Caco-2 (cell line): Measurements from ENCODE around the gene FYTTD1. TPM values are rescaled to one million over a fixed set of nuclear protein-coding genes. Genes with fewer than 3 reads are reported as not detected.

Source experiments
- BruUV-seq: library from RNA; stranded (reverse); fragments of 400-500 nt; replicated peaks from 2 replicates; lab custom pipeline; 2021; lab: Mats Ljungman, UMichigan
- CTCF ChIA-PET: fragments of 300-600 bp; sonication (Branson Sonifier 250); formaldehyde crosslinking; loops from one replicate; lab custom pipeline; 2022; ENCODE audit warnings: antibody characterized with exemption; lab: Charles Lee
- POLR2A ChIA-PET: fragments of 300-600 bp; sonication (Branson Sonifier 250); formaldehyde crosslinking; loops from one replicate; lab custom pipeline; 2022; ENCODE audit warnings: antibody characterized with exemption; lab: Charles Lee
- DNase-seq, 2 experiments: peaks; one replicate each; pipeline versions ENCODE4 v3.0.0 to v3.0.0-alpha.2; 2020 to 2022
- H3K27me3 ChIP-seq: replicated peaks from 2 replicates; pipeline ENCODE4 v1.6.0; 2011; ENCODE audit warnings: low read length; ENCODE audit not compliant: control insufficient read depth, insufficient read depth
- H3K36me3 ChIP-seq: 2 replicates; pipeline ENCODE4 v1.5.1; 2011; ENCODE audit warnings: low read length; ENCODE audit not compliant: control insufficient read depth, insufficient read depth
- H3K4me1 ChIP-seq: fragments of 250-450 bp; sonication (Bioruptor Pico); 2 replicates; pipeline ENCODE4 v1.5.1; 2020; ENCODE audit warnings: mild to moderate bottlenecking
- H3K4me3 ChIP-seq: 2 replicates; pipeline ENCODE4 v1.5.1; 2011; ENCODE audit warnings: low read depth, mild to moderate bottlenecking, control low read depth, low read length
- H3K9me3 ChIP-seq: fragments of 250-450 bp; sonication (Bioruptor Pico); 2 replicates; pipeline ENCODE4 v1.5.1; 2020; ENCODE audit warnings: mild to moderate bottlenecking, moderate library complexity
- H3K27ac Mint-ChIP-seq: one replicate; pipeline ENCODE4 v1.8.0; 2022; ENCODE audit warnings: mixed read lengths; ENCODE audit not compliant: unreplicated experiment
- H3K27me3 Mint-ChIP-seq: one replicate; pipeline ENCODE4 v1.8.0; 2022; ENCODE audit warnings: mixed read lengths; ENCODE audit not compliant: insufficient read depth, unreplicated experiment
- H3K36me3 Mint-ChIP-seq: one replicate; pipeline ENCODE4 v1.8.0; 2022; ENCODE audit warnings: mild to moderate bottlenecking, mixed read lengths; ENCODE audit not compliant: insufficient read depth, unreplicated experiment
- H3K4me1 Mint-ChIP-seq: one replicate; pipeline ENCODE4 v1.8.0; 2022; ENCODE audit warnings: low read depth, mixed read lengths; ENCODE audit not compliant: unreplicated experiment
- H3K4me3 Mint-ChIP-seq: one replicate; pipeline ENCODE4 v1.8.0; 2022; ENCODE audit warnings: mild to moderate bottlenecking, moderate library complexity, mixed read lengths; ENCODE audit not compliant: unreplicated experiment
- H3K9me3 Mint-ChIP-seq: one replicate; pipeline ENCODE4 v1.8.0; 2022; ENCODE audit warnings: mixed read lengths; ENCODE audit not compliant: unreplicated experiment
- intact Hi-C: fragments of 100-400 bp; cut with micrococcal nuclease; formaldehyde crosslinking; loops from one replicate; pipeline ENCODE4 v1.10.0; 2022; ENCODE audit not compliant: unreplicated experiment
- total RNA-seq: library from RNA; stranded (reverse); gene quantifications from 2 replicates; pipeline ENCODE4 v1.2.3, GENCODE V29; 2022
- TF ChIP-seq, protein P1 (sequence below), 2 experiments: fragments of 200-600 bp in 1 of 2; IDR thresholded peaks; 1 replicate in 1 of 2; 2 replicates in 1 of 2; pipeline versions ENCODE4 v1.5.1 to v1.8.0; 2011 to 2022; ENCODE audit warnings: antibody characterized with exemption in 1 of 2, control low read depth in 1 of 2, inconsistent platforms in 1 of 2, low read depth in 1 of 2, low read length in 1 of 2, mild to moderate bottlenecking in 1 of 2, moderate library complexity in 1 of 2; ENCODE audit not compliant: insufficient read depth in 1 of 2, severe bottlenecking in 1 of 2, unreplicated experiment in 1 of 2

The FYTTD1 gene
- total RNA-seq, 1 experiment from 2014 or later: 41.6 TPM

DNA sequence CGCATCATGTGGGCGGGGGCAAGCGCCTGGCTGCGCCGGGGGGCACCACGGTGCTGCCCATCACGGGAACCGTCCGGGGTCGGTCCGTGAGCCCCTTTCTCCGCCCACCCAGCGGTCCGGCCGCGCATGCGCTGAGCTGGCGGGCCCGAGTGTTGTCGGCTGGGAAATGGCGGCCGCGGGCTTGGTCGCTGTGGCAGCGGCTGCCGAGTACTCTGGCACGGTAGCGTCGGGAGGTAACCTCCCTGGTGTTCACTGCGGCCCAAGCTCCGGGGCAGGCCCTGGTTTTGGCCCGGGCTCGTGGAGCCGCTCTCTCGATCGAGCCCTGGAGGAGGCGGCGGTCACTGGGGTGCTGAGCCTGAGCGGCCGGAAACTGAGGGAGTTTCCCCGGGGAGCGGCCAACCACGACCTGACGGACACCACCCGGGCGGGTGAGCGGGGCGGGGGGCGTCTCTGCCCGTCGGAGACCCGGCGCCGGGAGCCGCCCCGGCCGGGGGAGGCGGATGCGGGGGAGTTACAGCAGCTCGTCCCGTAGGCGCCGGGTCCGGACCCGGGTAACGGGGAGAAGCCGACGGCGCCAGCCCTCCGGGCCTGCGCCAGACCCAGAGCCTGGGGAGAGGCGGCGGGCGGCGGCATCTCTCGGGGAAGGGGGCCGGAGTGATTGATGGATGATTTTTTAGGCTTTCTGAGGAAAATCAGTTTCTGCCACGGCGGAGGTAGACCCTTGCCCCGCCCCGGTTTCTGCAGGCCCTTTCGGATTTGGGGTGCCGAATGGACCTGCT, 41.6 kb downstream of the FYTTD1 start, which contains the start of gene LRCH3:
TSS of gene LRCH3 (plus strand) at position 142 of the 779 bp plus-strand sequence. CDS start at position 167, 25 bp downstream.
- H3K9me3 ChIP-seq: no peaks in the 10 kb centered on the region
- intact Hi-C loops: no loop called here
- CTCF ChIA-PET: interaction anchor here (0.6 kb wide), 1 partner anchor 58 kb away, joined by 7 read pairs; no protein-coding TSS in a partner anchor

DNA sequence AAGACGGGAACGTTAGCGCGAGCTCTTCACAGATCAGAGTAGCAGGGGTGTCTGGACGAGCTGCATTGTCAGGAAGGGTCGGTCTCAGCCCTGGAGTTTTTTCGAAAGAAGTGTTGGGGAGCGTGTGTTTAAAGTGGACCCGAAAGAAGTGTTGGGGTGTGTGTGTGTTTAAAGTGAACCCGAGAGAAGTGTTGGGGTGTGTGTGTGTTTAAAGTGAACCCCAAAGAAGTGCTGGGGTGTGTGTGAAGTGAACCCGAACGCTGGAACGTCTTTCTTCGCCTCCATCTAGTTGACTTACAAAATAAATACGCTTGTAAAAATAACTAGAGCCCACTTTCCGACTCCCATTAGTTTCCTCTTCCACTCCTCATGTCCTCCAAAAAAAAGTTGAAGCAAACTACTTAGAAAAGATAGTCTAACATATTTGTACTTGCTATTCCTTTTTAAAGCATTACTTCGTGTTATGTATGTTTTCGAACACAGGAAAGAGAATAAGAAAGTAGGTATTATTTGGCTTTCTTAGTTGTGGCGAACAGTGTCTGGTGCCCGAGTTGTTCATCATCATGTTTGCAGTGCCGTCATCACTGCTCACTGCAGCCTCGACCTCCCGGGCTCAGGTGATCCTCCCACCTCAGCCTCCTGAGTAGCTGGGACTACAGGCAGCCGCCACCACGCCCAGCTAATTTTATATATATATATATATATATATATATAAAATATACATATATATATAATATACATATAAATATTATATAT, 42.4 kb downstream of the FYTTD1 start:
- TF ChIP-seq, protein P1, sequence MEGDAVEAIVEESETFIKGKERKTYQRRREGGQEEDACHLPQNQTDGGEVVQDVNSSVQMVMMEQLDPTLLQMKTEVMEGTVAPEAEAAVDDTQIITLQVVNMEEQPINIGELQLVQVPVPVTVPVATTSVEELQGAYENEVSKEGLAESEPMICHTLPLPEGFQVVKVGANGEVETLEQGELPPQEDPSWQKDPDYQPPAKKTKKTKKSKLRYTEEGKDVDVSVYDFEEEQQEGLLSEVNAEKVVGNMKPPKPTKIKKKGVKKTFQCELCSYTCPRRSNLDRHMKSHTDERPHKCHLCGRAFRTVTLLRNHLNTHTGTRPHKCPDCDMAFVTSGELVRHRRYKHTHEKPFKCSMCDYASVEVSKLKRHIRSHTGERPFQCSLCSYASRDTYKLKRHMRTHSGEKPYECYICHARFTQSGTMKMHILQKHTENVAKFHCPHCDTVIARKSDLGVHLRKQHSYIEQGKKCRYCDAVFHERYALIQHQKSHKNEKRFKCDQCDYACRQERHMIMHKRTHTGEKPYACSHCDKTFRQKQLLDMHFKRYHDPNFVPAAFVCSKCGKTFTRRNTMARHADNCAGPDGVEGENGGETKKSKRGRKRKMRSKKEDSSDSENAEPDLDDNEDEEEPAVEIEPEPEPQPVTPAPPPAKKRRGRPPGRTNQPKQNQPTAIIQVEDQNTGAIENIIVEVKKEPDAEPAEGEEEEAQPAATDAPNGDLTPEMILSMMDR (IDR thresholded peaks at IDR 0.05; ENCODE audit: insufficient read depth in 1 of 2, low read depth in 1 of 2, low read length in 1 of 2, severe bottlenecking in 1 of 2, unreplicated experiment in 1 of 2): no peak
- H3K36me3 Mint-ChIP-seq: peaks cover 9% of the 10 kb centered on the region
- POLR2A ChIA-PET: no interaction called here
- no peaks in the 10 kb centered on the region for H3K27me3 ChIP-seq
- DNase-seq: peak in 1 of 2 experiments; percentile 1
- intact Hi-C loops: no loop called here
- H3K27me3 Mint-ChIP-seq: no peaks in the 10 kb centered on the region
- H3K4me1 Mint-ChIP-seq: peaks cover 7% of the 10 kb centered on the region
- CTCF ChIA-PET: no interaction called here
- H3K9me3 Mint-ChIP-seq: no peaks in the 10 kb centered on the region
- H3K36me3 ChIP-seq: no peaks in the 10 kb centered on the region
- peak overlapping the region; percentile 93 for H3K4me3 Mint-ChIP-seq
- H3K27ac Mint-ChIP-seq: peak overlapping the region; percentile 85
- H3K9me3 ChIP-seq: no peaks in the 10 kb centered on the region
- H3K4me1 ChIP-seq: peaks cover 8% of the 10 kb centered on the region; the same call in 1 of the 2 replicates
- peak overlapping the region; percentile 78 for H3K4me3 ChIP-seq
- TSS peak; percentile 51 for BruUV-seq

More for the DNA sequence above, 41.6 kb downstream of the FYTTD1 start, which contains the start of gene LRCH3:
- H3K27ac Mint-ChIP-seq: peak within 1 kb of the TSS; percentile 85
- no peaks in the 10 kb centered on the region for H3K9me3 Mint-ChIP-seq
- peaks cover 9% of the 10 kb centered on the region for H3K36me3 Mint-ChIP-seq
- Histone ChIP-seq H3K4me3 (peak within 1 kb of the TSS; percentile 78), H3K4me1 (peaks cover 8% of the 10 kb centered on the region; the same call in 1 of the 2 replicates), H3K36me3 (no peaks in the 10 kb centered on the region), H3K27me3 (no peaks in the 10 kb centered on the region)
- no TSS peak for BruUV-seq
- TF ChIP-seq, protein P1 (IDR thresholded peaks at IDR 0.05; ENCODE audit: insufficient read depth in 1 of 2, low read depth in 1 of 2, low read length in 1 of 2, severe bottlenecking in 1 of 2, unreplicated experiment in 1 of 2): no peak
- H3K4me1 Mint-ChIP-seq: peaks cover 7% of the 10 kb centered on the region
- peak within 1 kb of the TSS; percentile 93 for H3K4me3 Mint-ChIP-seq
- peak; percentile 73 to 87 for DNase-seq
- POLR2A ChIA-PET: no interaction called here
- no peaks in the 10 kb centered on the region for H3K27me3 Mint-ChIP-seq

- H3K9me3 Mint-ChIP-seq: no peaks in the 10 kb centered on the region
- no peaks in the 10 kb centered on the region for H3K4me1 ChIP-seq
- TF ChIP-seq, protein P1 (IDR thresholded peaks at IDR 0.05; ENCODE audit: insufficient read depth in 1 of 2, low read depth in 1 of 2, low read length in 1 of 2, severe bottlenecking in 1 of 2, unreplicated experiment in 1 of 2): no peak
- no peak for DNase-seq
- ChIA-PET CTCF (no interaction called here), POLR2A (no interaction called here)
- no peaks in the 10 kb centered on the region for H3K36me3 ChIP-seq
- H3K36me3 Mint-ChIP-seq: peaks cover 9% of the 10 kb centered on the region
- no peak overlapping the region for H3K27ac Mint-ChIP-seq
- H3K4me3 ChIP-seq: no peak overlapping the region
- H3K27me3 ChIP-seq: no peaks in the 10 kb centered on the region
- no peaks in the 10 kb centered on the region for H3K27me3 Mint-ChIP-seq
- H3K4me1 Mint-ChIP-seq: no peaks in the 10 kb centered on the region
- BruUV-seq: TSS peak; percentile 10
- intact Hi-C loops: no loop called here
- H3K4me3 Mint-ChIP-seq: no peak overlapping the region
- H3K9me3 ChIP-seq: no peaks in the 10 kb centered on the region
Observed at GRCh38 chr3:197793247-197793646, 43.6 kb downstream of the FYTTD1 start.
